Measurements from ENCODE around the gene CEBPE. TPM values are rescaled to one million over a fixed set of nuclear protein-coding genes. Genes with fewer than 3 reads are reported as not detected.

The CEBPE gene
- total and polyA plus RNA-seq, 4 donors, result 0.08 to 4.4 (median 0.16) TPM; not detected in 1

DNA sequence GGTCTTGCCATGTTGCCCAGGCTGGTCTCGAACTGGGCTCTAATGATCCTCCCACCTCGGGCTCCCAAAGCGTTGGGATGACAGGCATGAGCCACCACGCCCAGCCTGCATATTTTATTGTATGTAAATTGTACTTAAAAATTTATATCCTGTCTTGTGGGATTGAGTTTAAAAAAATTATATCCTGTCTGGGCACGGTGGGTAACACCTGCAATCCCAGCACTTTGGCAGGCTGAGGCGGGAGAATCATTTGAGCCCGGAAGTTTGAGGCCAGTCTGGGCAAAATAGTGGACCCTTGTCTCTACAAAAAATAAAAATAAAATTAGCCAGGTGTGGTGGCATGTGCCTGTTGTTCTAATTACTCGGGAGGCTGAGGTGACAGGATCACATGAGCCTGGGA is 13.9 kb upstream of the CEBPE start:
- Histone ChIP-seq H3K27me3 (ENCODE audit: control insufficient read depth in 4 of 4, insufficient read depth in 4 of 4, low read length in 3 of 4) (no peaks in the 10 kb centered on the region), H3K4me3 (ENCODE audit: low read depth in 1 of 3, low read length in 3 of 3) (no peak overlapping the region), H3K4me1 (ENCODE audit: control insufficient read depth in 4 of 4, insufficient read depth in 4 of 4, low read length in 3 of 4) (peaks cover 0 to 4% (median 0%) of the 10 kb centered on the region in 4 donors), H3K9ac (ENCODE audit: low read depth in 1 of 2, low read length in 2 of 2) (no peak overlapping the region), H3K36me3 (ENCODE audit: control insufficient read depth in 4 of 4, insufficient read depth in 3 of 4, low read depth in 1 of 4, low read length in 3 of 4) (no peaks in the 10 kb centered on the region), H3K27ac (ENCODE audit: low read depth in 1 of 2, low read length in 2 of 2) (no peak overlapping the region), H3K9me3 (ENCODE audit: control insufficient read depth in 4 of 4, low read length in 3 of 4) (no peaks in the 10 kb centered on the region)
- DNase-seq (ENCODE audit: low spot score), result no peak
- 82% methylated on average over 8 of the region's 8 CpGs for WGBS
- no peak for TF ChIP-seq NR2F2 (IDR thresholded peaks at IDR 0.05)

DNA sequence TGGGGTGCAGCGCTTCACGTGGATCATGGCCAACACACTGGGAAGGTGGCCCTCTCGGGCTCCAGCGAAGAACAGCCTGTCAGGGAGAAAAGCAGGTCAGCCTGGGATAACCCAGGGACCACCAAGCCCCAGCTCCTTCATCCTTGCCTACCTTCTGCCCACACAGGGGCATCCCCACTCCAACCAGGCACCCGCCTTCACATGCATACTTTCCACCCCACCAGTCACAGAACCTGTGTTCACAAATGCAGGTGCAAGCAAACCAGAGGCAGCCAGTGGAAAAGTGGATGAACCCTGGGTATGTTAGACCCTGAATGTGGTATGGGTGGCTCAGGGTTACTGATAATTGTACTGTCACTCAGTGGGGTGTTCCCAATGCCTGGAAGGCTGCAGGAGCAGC is 12.4 kb upstream of the CEBPE start:
- no peaks in the 10 kb centered on the region for H3K36me3 ChIP-seq (ENCODE audit: control insufficient read depth in 4 of 4, insufficient read depth in 3 of 4, low read depth in 1 of 4, low read length in 3 of 4)
- H3K27ac ChIP-seq (ENCODE audit: low read depth in 1 of 2, low read length in 2 of 2), result no peak overlapping the region
- H3K9me3 ChIP-seq (ENCODE audit: control insufficient read depth in 4 of 4, low read length in 3 of 4), result no peaks in the 10 kb centered on the region
- 84% methylated on average over 5 of the region's 5 CpGs for WGBS
- no peaks in the 10 kb centered on the region for H3K27me3 ChIP-seq (ENCODE audit: control insufficient read depth in 4 of 4, insufficient read depth in 4 of 4, low read length in 3 of 4)
- H3K4me1 ChIP-seq (ENCODE audit: control insufficient read depth in 4 of 4, insufficient read depth in 4 of 4, low read length in 3 of 4), result peaks cover 0 to 4% (median 0%) of the 10 kb centered on the region in 4 donors
- no peak overlapping the region for H3K4me3 ChIP-seq (ENCODE audit: low read depth in 1 of 3, low read length in 3 of 3)
- DNase-seq (ENCODE audit: low spot score), result no peak
- no peak for TF ChIP-seq HNF4G (IDR thresholded peaks at IDR 0.05)
- no peak for TF ChIP-seq FOXA1 (IDR thresholded peaks at IDR 0.05)
- no peak for TF ChIP-seq SP1 (IDR thresholded peaks at IDR 0.05)
- TF ChIP-seq, protein P1, sequence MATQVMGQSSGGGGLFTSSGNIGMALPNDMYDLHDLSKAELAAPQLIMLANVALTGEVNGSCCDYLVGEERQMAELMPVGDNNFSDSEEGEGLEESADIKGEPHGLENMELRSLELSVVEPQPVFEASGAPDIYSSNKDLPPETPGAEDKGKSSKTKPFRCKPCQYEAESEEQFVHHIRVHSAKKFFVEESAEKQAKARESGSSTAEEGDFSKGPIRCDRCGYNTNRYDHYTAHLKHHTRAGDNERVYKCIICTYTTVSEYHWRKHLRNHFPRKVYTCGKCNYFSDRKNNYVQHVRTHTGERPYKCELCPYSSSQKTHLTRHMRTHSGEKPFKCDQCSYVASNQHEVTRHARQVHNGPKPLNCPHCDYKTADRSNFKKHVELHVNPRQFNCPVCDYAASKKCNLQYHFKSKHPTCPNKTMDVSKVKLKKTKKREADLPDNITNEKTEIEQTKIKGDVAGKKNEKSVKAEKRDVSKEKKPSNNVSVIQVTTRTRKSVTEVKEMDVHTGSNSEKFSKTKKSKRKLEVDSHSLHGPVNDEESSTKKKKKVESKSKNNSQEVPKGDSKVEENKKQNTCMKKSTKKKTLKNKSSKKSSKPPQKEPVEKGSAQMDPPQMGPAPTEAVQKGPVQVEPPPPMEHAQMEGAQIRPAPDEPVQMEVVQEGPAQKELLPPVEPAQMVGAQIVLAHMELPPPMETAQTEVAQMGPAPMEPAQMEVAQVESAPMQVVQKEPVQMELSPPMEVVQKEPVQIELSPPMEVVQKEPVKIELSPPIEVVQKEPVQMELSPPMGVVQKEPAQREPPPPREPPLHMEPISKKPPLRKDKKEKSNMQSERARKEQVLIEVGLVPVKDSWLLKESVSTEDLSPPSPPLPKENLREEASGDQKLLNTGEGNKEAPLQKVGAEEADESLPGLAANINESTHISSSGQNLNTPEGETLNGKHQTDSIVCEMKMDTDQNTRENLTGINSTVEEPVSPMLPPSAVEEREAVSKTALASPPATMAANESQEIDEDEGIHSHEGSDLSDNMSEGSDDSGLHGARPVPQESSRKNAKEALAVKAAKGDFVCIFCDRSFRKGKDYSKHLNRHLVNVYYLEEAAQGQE (IDR thresholded peaks at IDR 0.05), result no peak
- TF ChIP-seq FOXA2 (IDR thresholded peaks at IDR 0.05), result no peak
- TF ChIP-seq, protein P2, sequence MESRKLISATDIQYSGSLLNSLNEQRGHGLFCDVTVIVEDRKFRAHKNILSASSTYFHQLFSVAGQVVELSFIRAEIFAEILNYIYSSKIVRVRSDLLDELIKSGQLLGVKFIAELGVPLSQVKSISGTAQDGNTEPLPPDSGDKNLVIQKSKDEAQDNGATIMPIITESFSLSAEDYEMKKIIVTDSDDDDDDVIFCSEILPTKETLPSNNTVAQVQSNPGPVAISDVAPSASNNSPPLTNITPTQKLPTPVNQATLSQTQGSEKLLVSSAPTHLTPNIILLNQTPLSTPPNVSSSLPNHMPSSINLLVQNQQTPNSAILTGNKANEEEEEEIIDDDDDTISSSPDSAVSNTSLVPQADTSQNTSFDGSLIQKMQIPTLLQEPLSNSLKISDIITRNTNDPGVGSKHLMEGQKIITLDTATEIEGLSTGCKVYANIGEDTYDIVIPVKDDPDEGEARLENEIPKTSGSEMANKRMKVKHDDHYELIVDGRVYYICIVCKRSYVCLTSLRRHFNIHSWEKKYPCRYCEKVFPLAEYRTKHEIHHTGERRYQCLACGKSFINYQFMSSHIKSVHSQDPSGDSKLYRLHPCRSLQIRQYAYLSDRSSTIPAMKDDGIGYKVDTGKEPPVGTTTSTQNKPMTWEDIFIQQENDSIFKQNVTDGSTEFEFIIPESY (IDR thresholded peaks at IDR 0.05), result no peak
- TF ChIP-seq RAD21 (IDR thresholded peaks at IDR 0.05), result no peak
- TF ChIP-seq TAF1 (conservative IDR thresholded peaks at IDR 0.05), result no peak
- no peak for TF ChIP-seq RXRA (IDR thresholded peaks at IDR 0.05)
- no peak for TF ChIP-seq EGR1 (IDR thresholded peaks at IDR 0.05; ENCODE audit: low read depth in 2 of 2)
- TF ChIP-seq GABPA (IDR thresholded peaks at IDR 0.05 in 1 of 2, conservative IDR thresholded peaks at IDR 0.05 in 1 of 2), result no peak
- TF ChIP-seq, protein P3, sequence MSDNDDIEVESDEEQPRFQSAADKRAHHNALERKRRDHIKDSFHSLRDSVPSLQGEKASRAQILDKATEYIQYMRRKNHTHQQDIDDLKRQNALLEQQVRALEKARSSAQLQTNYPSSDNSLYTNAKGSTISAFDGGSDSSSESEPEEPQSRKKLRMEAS (IDR thresholded peaks at IDR 0.05), result no peak
- no peak overlapping the region for H3K9ac ChIP-seq (ENCODE audit: low read depth in 1 of 2, low read length in 2 of 2)

DNA sequence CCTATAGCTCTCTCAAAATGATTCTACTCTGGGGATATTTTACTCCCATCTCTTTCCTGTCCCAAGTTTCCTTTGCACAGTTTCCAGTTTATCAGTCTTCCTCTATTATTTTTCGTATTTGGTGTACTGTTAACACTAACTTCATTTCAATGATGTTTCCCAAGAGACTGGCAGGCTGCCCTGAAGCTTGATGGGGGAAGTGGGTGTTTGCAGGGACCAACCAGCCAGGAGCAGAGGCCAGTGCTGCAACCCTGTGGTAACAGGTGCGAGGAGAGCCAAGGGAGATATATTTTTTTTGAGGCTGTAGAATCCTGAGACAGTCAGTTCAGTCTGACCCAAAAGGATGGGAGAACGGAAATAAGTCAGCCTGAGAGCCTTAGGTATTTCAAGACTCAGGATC is 11.8 kb upstream of the CEBPE start:
- TF ChIP-seq JUND (IDR thresholded peaks at IDR 0.05), result no peak
- no peak for TF ChIP-seq RXRA (IDR thresholded peaks at IDR 0.05)
- no peak for TF ChIP-seq FOXA2 (IDR thresholded peaks at IDR 0.05)
- TF ChIP-seq GABPA (IDR thresholded peaks at IDR 0.05 in 1 of 2, conservative IDR thresholded peaks at IDR 0.05 in 1 of 2), result no peak
- TF ChIP-seq, protein P2 (IDR thresholded peaks at IDR 0.05), result no peak
- TF ChIP-seq, protein P4, sequence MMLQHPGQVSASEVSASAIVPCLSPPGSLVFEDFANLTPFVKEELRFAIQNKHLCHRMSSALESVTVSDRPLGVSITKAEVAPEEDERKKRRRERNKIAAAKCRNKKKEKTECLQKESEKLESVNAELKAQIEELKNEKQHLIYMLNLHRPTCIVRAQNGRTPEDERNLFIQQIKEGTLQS (IDR thresholded peaks at IDR 0.05), result no peak
- no peak for TF ChIP-seq SP1 (IDR thresholded peaks at IDR 0.05)
- no peak for TF ChIP-seq YY1 (IDR thresholded peaks at IDR 0.05)
- TF ChIP-seq EGR1 (IDR thresholded peaks at IDR 0.05; ENCODE audit: low read depth in 2 of 2), result no peak
- no peak for TF ChIP-seq HNF4A (conservative IDR thresholded peaks at IDR 0.05)
- TF ChIP-seq, protein P3 (IDR thresholded peaks at IDR 0.05), result no peak
- TF ChIP-seq, protein P5, sequence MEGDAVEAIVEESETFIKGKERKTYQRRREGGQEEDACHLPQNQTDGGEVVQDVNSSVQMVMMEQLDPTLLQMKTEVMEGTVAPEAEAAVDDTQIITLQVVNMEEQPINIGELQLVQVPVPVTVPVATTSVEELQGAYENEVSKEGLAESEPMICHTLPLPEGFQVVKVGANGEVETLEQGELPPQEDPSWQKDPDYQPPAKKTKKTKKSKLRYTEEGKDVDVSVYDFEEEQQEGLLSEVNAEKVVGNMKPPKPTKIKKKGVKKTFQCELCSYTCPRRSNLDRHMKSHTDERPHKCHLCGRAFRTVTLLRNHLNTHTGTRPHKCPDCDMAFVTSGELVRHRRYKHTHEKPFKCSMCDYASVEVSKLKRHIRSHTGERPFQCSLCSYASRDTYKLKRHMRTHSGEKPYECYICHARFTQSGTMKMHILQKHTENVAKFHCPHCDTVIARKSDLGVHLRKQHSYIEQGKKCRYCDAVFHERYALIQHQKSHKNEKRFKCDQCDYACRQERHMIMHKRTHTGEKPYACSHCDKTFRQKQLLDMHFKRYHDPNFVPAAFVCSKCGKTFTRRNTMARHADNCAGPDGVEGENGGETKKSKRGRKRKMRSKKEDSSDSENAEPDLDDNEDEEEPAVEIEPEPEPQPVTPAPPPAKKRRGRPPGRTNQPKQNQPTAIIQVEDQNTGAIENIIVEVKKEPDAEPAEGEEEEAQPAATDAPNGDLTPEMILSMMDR (IDR thresholded peaks at IDR 0.05; ENCODE audit: low read depth, low read length, missing input control), result no peak
- TF ChIP-seq RAD21 (IDR thresholded peaks at IDR 0.05), result no peak
- H3K36me3 ChIP-seq (ENCODE audit: control insufficient read depth in 4 of 4, insufficient read depth in 3 of 4, low read depth in 1 of 4, low read length in 3 of 4), result no peaks in the 10 kb centered on the region
- 51% methylated on average over 3 of the region's 3 CpGs for WGBS
- no peak overlapping the region for H3K9ac ChIP-seq (ENCODE audit: low read depth in 1 of 2, low read length in 2 of 2)
- no peak overlapping the region for H3K27ac ChIP-seq (ENCODE audit: low read depth in 1 of 2, low read length in 2 of 2)
- H3K4me1 ChIP-seq (ENCODE audit: control insufficient read depth in 4 of 4, insufficient read depth in 4 of 4, low read length in 3 of 4), result peaks cover 0 to 4% (median 0%) of the 10 kb centered on the region in 4 donors
- no peak for DNase-seq (ENCODE audit: low spot score)
- H3K27me3 ChIP-seq (ENCODE audit: control insufficient read depth in 4 of 4, insufficient read depth in 4 of 4, low read length in 3 of 4), result no peaks in the 10 kb centered on the region
- no peaks in the 10 kb centered on the region for H3K9me3 ChIP-seq (ENCODE audit: control insufficient read depth in 4 of 4, low read length in 3 of 4)
- H3K4me3 ChIP-seq (ENCODE audit: low read depth in 1 of 3, low read length in 3 of 3), result no peak overlapping the region
